Common myeloid progenitor, CD34-positive (primary cell): ENCODE measurements around the gene TBC1D4.

Experiments
- CTCF ChIA-PET: fragments of 350-600 bp; sonication (Branson Sonifier 250); formaldehyde crosslinking; loops from one replicate; lab custom pipeline; 2021; ENCODE audit warnings: antibody characterized with exemption; lab: Charles Lee
- POLR2A ChIA-PET: fragments of 350-600 bp; sonication (Branson Sonifier 250); formaldehyde crosslinking; loops from one replicate; lab custom pipeline; 2021; ENCODE audit warnings: antibody characterized with exemption; lab: Charles Lee
- DNase-seq, 3 donors: peaks; one replicate each; pipeline versions ENCODE4 v3.0.0 to v3.0.0-alpha.2; 2013
- H3K27ac ChIP-seq, 2 experiments: 1 replicate in 1 of 2; 2 replicates in 1 of 2; pipeline ENCODE4 v1.7.0; 2013; ENCODE audit warnings: inconsistent platforms in 2 of 2, low read length in 2 of 2, mild to moderate bottlenecking in 2 of 2, low read depth in 1 of 2, moderate library complexity in 1 of 2; ENCODE audit not compliant: severe bottlenecking in 2 of 2, insufficient read depth in 1 of 2, poor library complexity in 1 of 2
- H3K27me3 ChIP-seq, 5 experiments: replicated peaks in 2 of 5; 1 replicate in 3 of 5; 2 replicates in 2 of 5; pipeline versions ENCODE4 v1.6.1 to v1.7.0; 2013; ENCODE audit warnings: low read length in 4 of 5, mild to moderate bottlenecking in 2 of 5, moderate library complexity in 2 of 5, inconsistent platforms in 1 of 5; ENCODE audit not compliant: insufficient read depth in 5 of 5, control insufficient read depth in 4 of 5
- H3K36me3 ChIP-seq, 4 experiments: 1 replicate in 2 of 4; 2 replicates in 2 of 4; pipeline versions ENCODE4 v1.6.1 to v1.7.0; 2013; ENCODE audit warnings: low read length in 3 of 4, control low read depth in 1 of 4, mild to moderate bottlenecking in 1 of 4; ENCODE audit not compliant: control insufficient read depth in 4 of 4, insufficient read depth in 4 of 4
- H3K4me1 ChIP-seq, 4 experiments: 1 replicate in 3 of 4; 2 replicates in 1 of 4; pipeline versions ENCODE4 v1.6.1 to v1.7.1; 2013; ENCODE audit warnings: low read length in 3 of 4, mild to moderate bottlenecking in 3 of 4, control low read depth in 1 of 4, inconsistent platforms in 1 of 4, moderate library complexity in 1 of 4; ENCODE audit not compliant: control insufficient read depth in 4 of 4, insufficient read depth in 4 of 4; ENCODE audit errors: control extremely low read depth in 1 of 4
- H3K4me3 ChIP-seq, 7 experiments: 1 replicate in 4 of 7; 2 replicates in 3 of 7; pipeline versions ENCODE4 v1.5.1 to v1.7.0; 2013; ENCODE audit warnings: mild to moderate bottlenecking in 7 of 7, low read length in 6 of 7, moderate library complexity in 6 of 7, inconsistent platforms in 2 of 7, low read depth in 2 of 7, control low read depth in 1 of 7; ENCODE audit not compliant: insufficient read depth in 4 of 7, control insufficient read depth in 1 of 7; ENCODE audit errors: extremely low read depth in 1 of 7
- H3K9me3 ChIP-seq, 5 experiments: 1 replicate in 4 of 5; 2 replicates in 1 of 5; pipeline versions ENCODE4 v1.6.1 to v1.7.1; 2013; ENCODE audit warnings: low read length in 4 of 5, mild to moderate bottlenecking in 2 of 5, inconsistent platforms in 1 of 5, low read depth in 1 of 5, moderate library complexity in 1 of 5; ENCODE audit not compliant: control insufficient read depth in 4 of 5, insufficient read depth in 2 of 5; ENCODE audit errors: control extremely low read depth in 1 of 5
- WGBS: methylation state at CpG from one replicate; pipeline ENCODE4 v1.1.5; 2013; ENCODE audit not compliant: insufficient coverage; 5-methylcytosine and 5-hydroxymethylcytosine counted together

TBC1D4 gene

DNA sequence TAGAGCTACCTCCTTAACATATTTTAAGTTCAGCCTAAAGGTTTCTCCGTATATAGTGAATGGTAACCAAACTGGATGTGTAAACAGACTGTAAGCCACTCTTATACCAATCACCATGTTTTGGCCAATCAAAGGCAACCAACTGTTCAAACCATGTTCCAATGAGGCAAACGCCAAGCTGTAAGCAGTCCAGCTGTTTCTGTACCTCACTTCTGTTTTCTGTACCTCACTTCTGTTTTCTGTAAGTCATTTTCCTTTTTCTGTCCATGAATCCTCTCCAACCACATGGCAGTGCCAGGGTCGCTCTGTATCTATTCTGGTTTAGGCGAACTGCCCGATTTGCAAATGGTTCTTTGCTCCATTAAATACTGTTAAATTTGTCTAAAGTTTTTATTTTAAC is 31.3 kb upstream of the TBC1D4 start:
- H3K36me3 ChIP-seq = no peaks in the 10 kb centered on the region
- DNase-seq = no peak
- CTCF ChIA-PET = interaction anchor here (0.8 to 2.0 kb wide), 5 partner anchors 9 to 140 kb away, joined by 3 to 7 read pairs (median 3); no protein-coding TSS in a partner anchor
- POLR2A ChIA-PET = no interaction called here
- peaks cover 0 to 8% (median 0%) of the 10 kb centered on the region in 5 experiments for H3K9me3 ChIP-seq
- H3K27me3 ChIP-seq = no peaks in the 10 kb centered on the region
- no peak overlapping the region for H3K27ac ChIP-seq
- peaks cover 0 to 11% (median 1%) of the 10 kb centered on the region in 4 experiments for H3K4me1 ChIP-seq
- 93% methylated on average over 2 of the region's 5 CpGs for WGBS
- no peak overlapping the region for H3K4me3 ChIP-seq

DNA sequence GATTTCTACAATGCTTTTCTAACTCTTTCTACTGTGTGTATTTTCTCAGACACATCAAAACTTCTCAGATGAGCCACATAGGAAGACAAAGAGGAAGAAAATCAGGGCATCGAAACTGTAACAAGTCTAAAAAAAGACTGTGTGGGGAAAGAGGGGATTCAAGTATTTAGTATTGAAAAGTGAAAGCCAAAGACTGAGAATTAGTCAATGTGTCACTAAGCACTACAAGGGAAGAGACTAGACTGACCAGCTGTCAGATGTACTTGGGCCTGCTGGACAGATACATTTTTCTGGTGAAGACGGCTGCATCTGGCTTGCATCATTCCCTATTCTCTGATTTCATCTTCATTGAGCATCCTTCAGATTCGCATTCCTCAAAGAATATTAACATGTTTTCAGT is 30.3 kb upstream of the TBC1D4 start:
- Histone ChIP-seq H3K27me3 (no peaks in the 10 kb centered on the region), H3K36me3 (no peaks in the 10 kb centered on the region), H3K4me1 (peaks cover 0 to 19% (median 1%) of the 10 kb centered on the region in 4 experiments), H3K9me3 (peaks cover 0 to 8% (median 0%) of the 10 kb centered on the region in 5 experiments), H3K4me3 (no peak overlapping the region), H3K27ac (no peak overlapping the region)
- POLR2A ChIA-PET = no interaction called here
- 73% methylated on average over 2 of the region's 3 CpGs for WGBS
- CTCF ChIA-PET = interaction anchor here (0.6 to 2.0 kb wide), 3 partner anchors 26 to 31 kb away, joined by 3 to 5 read pairs (median 3); no protein-coding TSS in a partner anchor
- DNase-seq = no peak

DNA sequence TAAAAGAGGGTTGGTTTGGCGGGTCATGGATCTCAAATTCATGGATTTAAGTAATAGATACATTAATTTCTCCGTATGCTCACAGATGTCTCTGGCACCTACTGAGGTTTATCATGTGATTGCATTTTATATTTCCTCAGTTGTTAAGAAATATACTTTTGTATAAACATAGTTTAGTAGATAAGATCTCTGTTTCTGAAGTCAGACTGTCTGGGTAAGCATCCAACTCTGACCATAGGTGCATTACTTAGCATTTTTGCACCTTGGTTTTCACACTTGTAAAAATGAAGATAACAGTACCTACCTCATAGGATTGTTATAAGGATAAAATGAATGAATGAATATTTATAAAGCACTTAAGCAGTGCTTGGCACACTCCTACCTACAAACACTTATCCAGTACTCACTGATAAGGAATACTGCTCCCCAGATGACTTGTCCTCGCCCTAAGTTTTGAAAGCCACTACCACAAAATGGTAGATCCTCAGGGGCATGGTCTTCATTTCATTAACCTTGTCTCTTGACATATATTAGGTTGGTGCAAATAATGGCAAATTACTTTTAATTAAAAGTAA is 29.2 kb upstream of the TBC1D4 start:
- CTCF ChIA-PET = interaction anchor here (2.0 kb wide), 1 partner anchor 32 kb away, joined by 5 read pairs; no protein-coding TSS in a partner anchor

DNA sequence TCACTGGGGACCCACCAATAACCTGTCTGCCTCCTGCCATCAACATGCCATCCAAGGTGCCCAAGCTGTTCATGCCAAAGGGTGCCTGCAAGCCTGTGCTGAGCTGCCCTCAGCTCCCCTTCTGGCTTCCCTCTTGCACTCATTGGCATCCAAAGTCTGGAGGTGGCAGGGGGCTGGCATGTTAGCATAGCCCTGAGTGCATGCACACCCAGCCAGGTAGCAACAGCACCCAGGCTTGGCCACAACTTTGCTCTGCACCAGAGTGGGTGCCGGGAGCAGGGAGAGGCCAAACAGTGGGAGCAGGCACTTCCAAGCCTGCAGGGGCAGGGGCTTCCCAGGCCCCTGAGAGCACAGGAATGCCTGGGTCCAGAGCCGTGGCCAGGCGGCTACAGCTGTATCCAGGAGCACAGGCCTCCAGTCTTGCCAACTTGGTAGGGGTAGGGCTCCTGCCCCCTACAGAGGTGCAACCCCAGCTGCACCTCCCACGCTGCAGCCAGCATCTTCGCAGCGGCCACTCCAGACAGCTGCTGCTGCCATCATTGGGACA is 26.1 kb upstream of the TBC1D4 start:
- Histone ChIP-seq H3K36me3 (no peaks in the 10 kb centered on the region), H3K4me3 (no peak overlapping the region), H3K27me3 (no peaks in the 10 kb centered on the region), H3K9me3 (no peaks in the 10 kb centered on the region), H3K27ac (no peak overlapping the region), H3K4me1 (peaks cover 0 to 31% (median 3%) of the 10 kb centered on the region in 4 experiments)
- WGBS = 100% methylated on average over 6 of the region's 6 CpGs
- ChIA-PET POLR2A (no interaction called here), CTCF (interaction anchor here (1.2 kb wide), 1 partner anchor 26 kb away, joined by 6 read pairs; the partner anchor contains the start of gene TBC1D4)
- DNase-seq = no peak

More for the DNA sequence above, 29.2 kb upstream of the TBC1D4 start:
- Histone ChIP-seq H3K9me3 (peaks cover 0 to 5% (median 0%) of the 10 kb centered on the region in 5 experiments), H3K4me3 (no peak overlapping the region), H3K4me1 (peaks cover 0 to 28% (median 1%) of the 10 kb centered on the region in 4 experiments), H3K27ac (no peak overlapping the region), H3K36me3 (no peaks in the 10 kb centered on the region), H3K27me3 (no peaks in the 10 kb centered on the region)
- POLR2A ChIA-PET = no interaction called here
- WGBS = 100% methylated on average over 1 of the region's 3 CpGs
- no peak for DNase-seq

DNA sequence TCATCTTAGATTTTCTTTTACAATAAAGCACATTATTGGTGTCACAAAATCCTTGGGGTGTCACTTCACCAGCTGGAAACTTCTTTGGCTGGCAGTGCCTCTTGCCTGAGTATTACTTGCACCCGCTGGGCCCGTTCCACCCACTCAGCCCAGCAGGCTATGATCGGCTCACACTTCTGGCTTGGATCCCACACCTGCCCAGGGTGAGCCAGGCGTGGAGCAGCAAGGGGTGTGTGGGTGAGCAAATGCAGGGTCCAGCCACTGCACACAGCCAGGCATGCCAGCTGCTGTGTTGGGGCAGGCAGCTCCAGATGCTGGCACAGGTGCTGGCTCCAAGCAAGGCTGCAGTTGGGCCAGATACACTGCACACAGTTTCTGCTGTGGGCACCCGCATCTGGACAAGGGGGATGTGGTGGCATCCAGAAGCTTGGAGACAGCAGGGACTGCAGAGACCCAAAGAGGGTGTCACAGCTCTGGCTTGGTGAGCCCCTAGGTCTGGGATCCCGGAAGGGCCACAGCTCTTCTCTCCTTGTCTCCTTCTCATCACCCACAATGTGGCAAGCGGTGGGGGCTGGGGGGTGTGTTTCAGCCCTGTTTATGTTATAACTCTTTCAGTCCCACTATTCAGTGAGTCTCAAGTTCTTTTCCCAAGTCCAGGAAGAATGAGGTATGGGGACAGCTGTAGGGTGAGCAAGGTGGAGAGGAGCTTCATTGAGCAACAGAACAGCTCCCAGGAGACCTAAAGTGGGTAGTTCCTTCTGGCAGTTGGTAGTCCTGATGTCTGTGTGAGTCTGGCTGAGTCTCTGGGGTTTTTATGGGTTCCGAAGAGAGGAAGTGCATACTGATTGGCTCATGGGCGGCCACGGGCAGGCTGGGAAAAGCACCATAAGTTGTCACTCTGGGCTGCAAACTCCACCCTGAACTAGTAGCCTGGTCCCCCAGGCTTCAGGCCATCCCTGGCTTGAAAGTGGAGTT is 25.3 kb upstream of the TBC1D4 start:
- Histone ChIP-seq H3K4me3 (no peak overlapping the region), H3K27ac (no peak overlapping the region), H3K9me3 (no peaks in the 10 kb centered on the region), H3K36me3 (no peaks in the 10 kb centered on the region), H3K4me1 (peaks cover 0 to 31% (median 3%) of the 10 kb centered on the region in 4 experiments), H3K27me3 (no peaks in the 10 kb centered on the region)
- POLR2A ChIA-PET = no interaction called here
- 98% methylated on average over 8 of the region's 10 CpGs for WGBS
- CTCF ChIA-PET = interaction anchor here (1.2 kb wide), 1 partner anchor 25 kb away, joined by 6 read pairs; the partner anchor contains the start of gene TBC1D4
- DNase-seq = no peak

DNA sequence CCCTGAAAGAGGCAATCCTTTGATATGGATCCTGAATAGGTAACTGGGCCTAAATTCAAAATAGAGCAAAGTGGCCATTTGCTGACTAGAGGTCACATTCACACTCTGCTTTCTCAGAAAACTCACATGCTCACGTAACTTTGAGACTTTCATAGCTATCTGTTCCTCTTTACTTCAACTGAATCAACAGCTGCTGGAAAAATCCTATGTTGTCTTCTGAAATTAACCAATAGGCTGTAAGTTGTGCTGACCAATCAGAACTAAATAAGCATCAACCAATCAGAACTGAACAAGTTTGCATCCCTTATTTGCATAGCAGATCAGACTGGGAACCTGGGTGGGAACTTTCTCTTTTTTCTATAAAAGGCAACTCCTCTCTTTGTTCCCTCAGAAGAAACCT is 24.0 kb upstream of the TBC1D4 start:
- POLR2A ChIA-PET = no interaction called here

More for the DNA sequence above, 24.0 kb upstream of the TBC1D4 start:
- 100% methylated on average over 1 of the region's 1 CpG for WGBS
- no peaks in the 10 kb centered on the region for H3K36me3 ChIP-seq
- no peak overlapping the region for H3K4me3 ChIP-seq
- H3K27me3 ChIP-seq = no peaks in the 10 kb centered on the region
- no peak for DNase-seq
- CTCF ChIA-PET = interaction anchor here (0.6 kb wide), 1 partner anchor 31 kb away, joined by 3 read pairs; no protein-coding TSS in a partner anchor
- H3K9me3 ChIP-seq = no peaks in the 10 kb centered on the region
- no peak overlapping the region for H3K27ac ChIP-seq
- H3K4me1 ChIP-seq = peaks cover 0 to 31% (median 3%) of the 10 kb centered on the region in 4 experiments
